GM03348 (cell line): ENCODE data around the gene KRTAP2-2.

Experiments
- DNase-seq: peaks from one replicate; pipeline ENCODE4 v3.0.0; 2012; ENCODE audit warnings: low spot score

KRTAP2-2 gene

DNA sequence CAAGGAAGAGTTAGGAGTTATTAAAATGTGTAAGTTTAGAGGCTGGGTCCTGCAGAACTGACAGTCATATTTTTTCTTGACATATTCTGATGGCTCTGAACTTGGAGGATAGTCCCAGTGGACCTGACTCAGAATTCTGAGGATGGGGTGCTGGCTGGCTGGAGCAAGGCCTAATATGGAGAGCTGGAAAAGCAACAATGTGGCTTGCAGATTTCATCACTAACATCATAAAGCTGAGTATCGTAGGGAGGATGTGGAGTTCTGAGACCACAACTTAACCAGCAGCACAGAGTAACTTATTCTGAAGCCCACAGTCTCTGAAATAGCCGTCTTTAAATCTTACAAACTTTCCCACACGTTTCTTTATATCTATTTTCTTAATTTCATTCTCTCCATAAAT lies 30.3 kb downstream of the KRTAP2-2 start:
- DNase-seq: peak; percentile 51

DNA sequence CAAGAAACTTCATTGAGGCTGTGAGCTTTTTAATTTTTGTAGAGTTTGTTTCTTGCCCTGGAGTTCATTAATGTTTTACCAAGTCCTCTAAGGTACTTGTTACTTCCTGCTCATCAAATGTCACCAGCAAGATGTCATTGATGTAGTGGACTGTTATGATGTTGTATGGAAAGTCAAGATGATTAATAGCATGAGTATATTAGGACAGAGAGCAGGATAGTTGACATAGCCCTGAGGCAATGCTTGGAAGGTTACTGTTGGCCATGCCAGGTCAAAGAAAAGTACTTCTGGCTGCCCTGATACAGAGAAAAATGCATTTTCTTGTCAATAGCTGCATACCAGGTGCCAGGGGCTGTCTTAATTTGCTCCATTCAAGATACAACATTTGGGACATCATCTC lies 34.7 kb downstream of the KRTAP2-2 start:
- DNase-seq: no peak

DNA sequence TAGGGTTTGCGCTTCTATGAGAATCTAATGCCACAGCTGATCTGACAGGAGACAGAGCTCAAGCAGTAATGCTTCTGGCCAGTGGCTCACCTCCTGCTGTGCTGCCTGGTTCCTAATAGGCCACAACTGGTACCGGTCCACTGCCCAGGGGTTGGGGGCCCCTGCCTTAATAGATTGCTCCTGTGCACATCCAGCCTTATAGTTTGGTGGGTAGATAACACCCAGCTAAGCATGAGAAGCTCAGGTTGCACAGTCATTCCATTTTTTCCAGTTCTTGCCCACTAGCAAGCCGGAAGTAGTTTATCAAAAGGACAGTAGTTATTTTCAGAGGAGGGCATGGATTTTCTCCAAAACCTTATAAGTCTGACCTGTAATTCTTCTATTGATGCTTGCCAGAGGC lies 35.6 kb downstream of the KRTAP2-2 start:
- no peak for DNase-seq

DNA sequence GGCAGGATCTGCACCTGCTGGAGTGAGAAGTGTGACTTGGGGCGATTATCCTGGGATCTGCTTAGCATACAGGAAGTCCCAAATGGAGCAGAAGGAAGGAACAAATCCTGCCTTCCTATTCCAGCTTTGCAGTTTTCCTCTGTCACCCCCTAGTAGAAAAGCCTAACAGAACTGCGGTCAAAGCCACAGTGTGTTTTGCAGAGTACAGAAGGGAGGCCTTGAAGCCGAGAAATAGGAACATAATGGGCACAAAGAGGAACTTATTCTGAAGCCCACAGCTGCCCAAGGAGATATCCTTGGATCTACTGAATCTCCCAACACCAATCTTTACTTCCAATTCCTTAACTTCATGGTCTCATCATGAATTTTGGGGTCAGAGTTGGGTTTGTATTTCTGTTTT lies 36.5 kb downstream of the KRTAP2-2 start:
- no peak for DNase-seq

DNA sequence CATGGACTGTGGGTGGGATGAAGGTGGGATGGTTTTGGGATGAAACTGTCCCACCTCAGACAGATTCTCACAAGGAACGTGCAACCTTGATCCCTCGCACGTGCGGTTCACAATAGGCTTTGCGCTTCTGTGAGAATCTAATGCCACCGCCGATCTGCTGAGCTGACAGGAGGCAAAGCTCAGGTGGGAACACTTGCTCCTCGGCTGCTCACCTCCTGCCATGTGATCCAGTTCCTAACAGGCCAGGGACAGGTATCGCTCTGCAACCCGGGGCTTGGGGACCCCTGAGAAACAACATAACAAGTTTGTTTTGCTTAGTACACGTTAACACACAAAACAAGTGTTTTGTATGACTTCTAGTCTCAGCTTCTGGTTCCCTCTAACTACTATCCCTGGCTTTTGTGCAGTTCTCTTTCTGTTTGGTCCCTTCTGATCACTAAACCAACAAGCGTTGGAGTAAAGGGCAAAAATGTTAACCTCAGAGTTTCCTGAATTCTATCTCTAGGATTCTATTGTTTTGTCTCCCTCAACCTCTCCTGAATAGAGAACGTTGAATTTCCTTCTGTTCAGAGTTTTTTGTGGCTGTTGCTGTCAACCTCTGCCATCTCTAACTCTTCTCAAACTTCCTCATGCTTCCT lies 38.3 kb downstream of the KRTAP2-2 start:
- no peak for DNase-seq

DNA sequence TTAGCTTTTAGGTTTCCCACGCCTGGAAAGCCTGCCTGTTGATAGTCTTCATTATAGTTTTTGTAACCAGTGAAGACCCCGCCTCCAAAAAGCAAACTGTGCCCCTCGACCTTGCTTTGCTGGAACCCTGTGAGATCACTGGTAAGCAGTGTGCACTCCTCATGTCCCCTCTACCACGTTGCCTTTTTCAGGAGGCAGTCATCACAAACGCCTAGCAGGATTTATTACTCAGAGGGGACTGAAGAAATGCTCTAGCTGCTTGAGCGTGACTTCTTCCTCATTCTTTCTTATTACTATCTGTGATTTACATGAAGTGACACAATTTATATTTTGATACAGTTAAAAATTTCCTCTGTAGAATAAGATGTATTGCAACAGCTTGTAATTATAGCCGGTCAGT lies 39.6 kb downstream of the KRTAP2-2 start:
- no peak for DNase-seq

DNA sequence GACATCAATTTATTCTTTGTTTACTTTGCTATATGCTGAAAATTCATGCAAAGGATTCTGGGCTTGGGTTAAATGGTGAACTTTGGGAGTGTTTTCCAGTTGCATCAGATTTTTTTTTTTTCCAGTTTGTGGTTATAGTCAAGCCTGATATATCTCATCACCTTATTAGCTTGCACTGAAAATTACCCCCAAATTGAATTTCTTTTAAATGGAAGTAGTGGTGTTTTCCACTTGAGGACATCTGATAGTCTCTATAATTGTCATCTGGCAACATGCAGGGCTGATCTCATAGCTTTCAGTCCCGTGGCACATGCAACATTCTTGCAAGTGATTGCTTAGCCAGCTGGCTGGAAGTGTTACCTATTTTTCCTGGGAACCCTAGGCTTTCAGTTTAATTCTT lies 41.4 kb downstream of the KRTAP2-2 start:
- DNase-seq: peak; percentile 54

DNA sequence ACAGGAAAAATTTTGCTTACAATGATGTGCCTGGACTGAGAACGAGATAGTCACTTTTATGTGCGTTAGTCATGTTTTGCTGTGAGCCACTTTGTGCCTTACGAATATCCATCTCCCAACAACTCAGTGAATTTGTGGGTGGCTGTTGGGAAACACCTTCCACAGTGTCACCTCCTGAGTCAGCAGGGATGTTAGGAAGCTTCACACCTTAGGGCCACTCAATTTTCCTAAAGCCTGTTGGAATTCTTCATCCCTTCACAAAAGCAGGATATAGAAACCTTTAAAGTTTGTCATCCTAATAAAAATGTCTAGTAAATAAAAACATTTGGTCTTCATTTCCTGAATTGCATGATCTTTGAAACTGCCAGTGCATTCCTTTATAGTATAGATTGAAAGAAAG lies 41.8 kb downstream of the KRTAP2-2 start:
- peak; percentile 13 for DNase-seq

DNA sequence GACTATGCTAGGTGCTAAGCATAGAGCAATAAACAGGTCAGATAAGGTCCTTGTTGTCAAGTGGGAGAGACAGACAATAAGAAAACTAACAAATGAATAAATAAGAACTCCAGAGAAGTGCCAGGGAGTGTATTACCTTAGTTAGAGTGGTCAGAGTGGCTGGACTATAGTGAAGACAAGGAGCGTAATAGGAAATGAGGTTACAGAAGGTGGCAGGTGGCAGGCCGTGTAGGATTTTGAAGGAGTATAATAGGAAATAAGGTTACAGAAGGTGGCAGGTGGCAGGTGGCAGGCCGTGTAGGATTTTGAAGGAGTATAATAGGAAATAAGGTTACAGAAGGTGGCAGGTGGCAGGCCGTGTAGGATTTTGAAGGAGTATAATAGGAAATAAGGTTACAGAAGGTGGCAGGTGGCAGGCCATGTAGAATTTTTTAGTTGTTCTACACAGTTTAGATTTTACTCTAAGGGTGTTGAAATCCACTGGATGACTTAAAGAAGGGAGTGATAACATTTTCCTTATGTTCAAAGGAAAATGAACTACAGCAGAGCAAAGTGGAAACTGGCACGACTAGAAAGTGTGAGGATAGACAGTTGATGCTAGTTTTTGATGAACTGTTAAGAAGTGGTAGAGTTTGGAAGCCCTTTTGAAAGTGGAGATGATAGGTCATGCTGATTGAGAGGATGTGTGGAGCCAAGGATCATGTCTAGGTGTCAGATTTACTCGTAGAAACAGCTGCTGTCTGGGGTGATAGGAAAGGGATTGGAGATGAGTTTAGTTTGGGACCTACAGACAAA lies 42.5 kb downstream of the KRTAP2-2 start:
- DNase-seq: no peak

DNA sequence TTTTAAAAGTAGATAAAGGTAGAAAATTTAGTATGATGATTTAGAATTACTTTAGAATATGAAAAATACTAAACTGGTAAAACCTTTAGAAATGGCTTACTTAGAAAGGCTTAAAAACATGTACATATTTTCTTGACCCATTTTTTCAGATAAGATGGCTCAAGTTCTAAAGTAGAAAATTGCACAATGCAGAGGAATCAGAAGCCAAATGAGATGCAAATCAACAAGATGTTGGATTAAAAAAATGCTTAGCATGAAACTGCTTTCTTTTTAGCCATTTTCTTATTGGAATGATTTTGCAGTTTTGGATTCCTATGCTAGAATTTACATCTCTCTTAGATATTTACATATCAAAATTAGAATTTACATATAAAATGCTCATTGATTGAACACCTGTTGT lies 44.6 kb downstream of the KRTAP2-2 start:
- DNase-seq: peak; percentile 9

DNA sequence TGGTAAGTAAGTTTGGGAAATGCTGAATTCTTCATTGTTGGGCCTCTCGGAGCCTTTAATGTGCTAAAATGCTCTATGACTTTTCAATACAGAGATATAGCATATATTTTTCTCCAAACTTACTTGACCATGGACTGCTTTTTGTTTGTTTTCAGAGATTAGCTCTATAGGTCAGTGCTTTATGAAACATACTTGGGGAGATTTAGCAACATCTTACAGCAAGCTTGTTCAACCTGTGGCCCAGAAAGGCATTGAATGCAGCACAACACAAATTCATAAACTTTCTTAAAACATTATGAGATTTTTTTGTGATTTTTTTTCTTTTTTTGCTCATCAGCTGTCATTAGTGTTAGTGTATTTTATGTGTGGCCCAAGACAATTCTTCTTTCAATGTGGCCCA lies 45.1 kb downstream of the KRTAP2-2 start:
- no peak for DNase-seq

DNA sequence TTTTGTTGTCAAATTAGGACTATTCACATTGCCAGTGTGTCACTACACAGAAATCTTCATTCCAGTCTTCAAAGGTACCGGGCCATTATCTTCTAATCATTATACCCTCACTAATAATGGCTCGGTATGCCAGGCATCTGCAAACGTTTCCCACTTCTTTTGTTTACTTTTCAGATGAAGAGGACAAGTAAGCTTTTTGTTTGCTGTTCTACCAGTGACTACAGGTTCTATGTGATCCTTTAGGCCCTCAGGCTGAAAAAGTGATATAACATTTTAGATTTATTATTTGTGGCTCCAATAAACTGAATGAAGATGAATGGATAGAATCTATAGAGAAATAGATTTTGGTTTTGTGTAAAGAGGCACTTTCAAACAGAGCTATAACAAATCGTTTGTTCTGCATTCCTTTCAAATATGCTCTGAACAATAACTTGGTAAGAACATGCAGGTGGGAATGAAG lies 45.7 kb downstream of the KRTAP2-2 start:
- DNase-seq: no peak

DNA sequence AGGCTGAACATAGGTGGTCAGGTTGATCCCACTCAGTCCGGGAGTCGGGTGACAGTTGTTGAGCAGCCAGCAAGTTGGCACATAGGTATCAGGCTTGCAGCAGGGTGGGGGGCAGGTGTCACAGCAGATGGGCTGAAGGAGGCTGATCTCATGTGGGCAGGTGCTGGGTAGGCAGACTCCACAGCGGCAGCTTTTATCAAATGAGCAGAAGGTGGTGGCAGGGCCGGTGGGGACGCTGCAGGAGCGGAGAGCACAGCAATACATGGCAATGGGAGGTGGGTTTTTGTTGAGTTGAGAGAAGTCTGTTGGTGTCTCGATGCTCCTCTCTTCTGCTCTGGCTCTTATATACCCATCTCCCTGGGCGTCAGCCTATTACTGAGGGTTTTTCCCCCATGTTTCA lies 46.2 kb downstream of the KRTAP2-2 start, which contains the start of gene KRTAP3-1:
Gene KRTAP3-1, minus strand, starts transcription at position 318 of the 400 bp plus-strand sequence. Its CDS starts 54 bp downstream, at position 264.
- DNase-seq: no peak
